H1 (cell line): Measurements from ENCODE around the gene AEBP1. TPM values are rescaled to one million over a fixed set of nuclear protein-coding genes. Genes with fewer than 3 reads are reported as not detected.
A peak's percentile ranks its signal among the peaks of the same experiment; 100 is the strongest.

Source experiments
- CTCF ChIA-PET: fragments of 300-600 bp; sonication (Branson Sonifier 250); formaldehyde crosslinking; loops from one replicate; lab custom pipeline; 2021; ENCODE audit not compliant: partially characterized antibody; lab: Charles Lee
- POLR2A ChIA-PET: fragments of 300-600 bp; sonication (Branson Sonifier 250); formaldehyde crosslinking; loops from one replicate; lab custom pipeline; 2021; ENCODE audit warnings: inconsistent platforms; ENCODE audit not compliant: partially characterized antibody; lab: Charles Lee
- DNase-seq, 2 experiments: peaks; one replicate each; pipeline versions ENCODE4 v3.0.0 to v3.0.0-alpha.2; 2010 to 2022; ENCODE audit warnings: low spot score in 2 of 2, low read depth in 1 of 2, mixed read lengths in 1 of 2
- FAIRE-seq: peaks from 2 replicates; lab custom pipeline; 2011; peaks lifted over from hg19 to GRCh38; lab: Jason Lieb, UNC
- H2AFZ ChIP-seq: 2 replicates; pipeline ENCODE4 v1.8.1; 2012; ENCODE audit warnings: low read length, inconsistent platforms
- H2AK5ac ChIP-seq: 2 replicates; pipeline ENCODE4 v1.6.1; 2013; ENCODE audit warnings: low read depth, low read length
- H2BK120ac ChIP-seq: replicated peaks from 2 replicates; pipeline ENCODE3; 2013; ENCODE audit warnings: low read depth, low read length, inconsistent platforms
- H2BK12ac ChIP-seq: 2 replicates; pipeline ENCODE4 v1.6.1; 2013; ENCODE audit warnings: low read depth, low read length
- H2BK15ac ChIP-seq: 2 replicates; pipeline ENCODE4 v1.6.1; 2013; ENCODE audit warnings: low read length
- H2BK20ac ChIP-seq: 2 replicates; pipeline ENCODE4 v1.6.1; 2013; ENCODE audit warnings: low read length
- H2BK5ac ChIP-seq: 2 replicates; pipeline ENCODE4 v1.6.1; 2013; ENCODE audit warnings: low read depth, low read length
- H3K14ac ChIP-seq: 2 replicates; pipeline ENCODE4 v1.6.1; 2013; ENCODE audit warnings: inconsistent platforms; ENCODE audit not compliant: insufficient read length
- H3K18ac ChIP-seq: 2 replicates; pipeline ENCODE4 v1.6.1; 2013; ENCODE audit warnings: low read length; ENCODE audit errors: extremely low read depth
- H3K23ac ChIP-seq: 2 replicates; pipeline ENCODE4 v1.6.1; 2013; ENCODE audit warnings: inconsistent platforms; ENCODE audit not compliant: insufficient read length
- H3K23me2 ChIP-seq: 2 replicates; pipeline ENCODE4 v1.6.1; 2013; ENCODE audit warnings: low read depth, low read length
- H3K27ac ChIP-seq: 2 replicates; pipeline ENCODE4 v1.6.1; 2011; ENCODE audit warnings: low read depth, low read length, inconsistent platforms
- H3K27me3 ChIP-seq, 4 experiments: replicated peaks in 1 of 4; 1 replicate in 1 of 4; 2 replicates in 3 of 4; pipeline versions ENCODE4 v1.6.1 to v1.8.1; 2011 to 2013; ENCODE audit warnings: low read length in 3 of 4, mild to moderate bottlenecking in 3 of 4, inconsistent platforms in 2 of 4, mixed read lengths in 2 of 4, moderate library complexity in 1 of 4; ENCODE audit not compliant: control insufficient read depth in 3 of 4, insufficient read depth in 3 of 4; ENCODE audit errors: extremely low read depth in 1 of 4
- H3K36me3 ChIP-seq, 4 experiments: 2 replicates each; pipeline versions ENCODE4 v1.6.1 to v1.8.1; 2011 to 2013; ENCODE audit warnings: mild to moderate bottlenecking in 4 of 4, low read length in 3 of 4, moderate library complexity in 2 of 4, control low read depth in 1 of 4, inconsistent platforms in 1 of 4; ENCODE audit not compliant: insufficient read depth in 4 of 4, control insufficient read depth in 2 of 4
- H3K4ac ChIP-seq: replicated peaks from 2 replicates; pipeline ENCODE3; 2013; ENCODE audit warnings: low read length, low read depth, mixed read lengths, inconsistent platforms; ENCODE audit not compliant: insufficient read length
- H3K4me1 ChIP-seq, 4 experiments: replicated peaks in 1 of 4; 1 replicate in 1 of 4; 2 replicates in 3 of 4; pipeline versions ENCODE4 v1.6.1 to v1.8.1; 2011 to 2013; ENCODE audit warnings: low read length in 3 of 4, inconsistent platforms in 2 of 4, mixed read lengths in 1 of 4; ENCODE audit not compliant: insufficient read depth in 4 of 4, control insufficient read depth in 3 of 4
- H3K4me2 ChIP-seq, 2 experiments: 2 replicates each; pipeline versions ENCODE4 v1.6.1 to v1.8.1; 2011 to 2013; ENCODE audit warnings: low read depth in 2 of 2, low read length in 2 of 2, control low read depth in 1 of 2, inconsistent platforms in 1 of 2, mild to moderate bottlenecking in 1 of 2; ENCODE audit not compliant: insufficient read depth in 1 of 2
- H3K4me3 ChIP-seq, 4 experiments: fragments of 200-600, 300-600 bp in 1 of 4; sonication (generic), shearing (Covaris generic), sonication (Bioruptor Twin) in 1 of 4; 2 replicates each; pipeline versions ENCODE4 v1.5.1 to v1.8.1; 2011 to 2016; ENCODE audit warnings: low read length in 4 of 4, low read depth in 3 of 4, control low read depth in 2 of 4, inconsistent platforms in 2 of 4, mild to moderate bottlenecking in 2 of 4, mixed read lengths in 1 of 4, moderate library complexity in 1 of 4; ENCODE audit not compliant: insufficient read depth in 2 of 4; ENCODE audit errors: extremely low read depth in 1 of 4
- H3K56ac ChIP-seq: replicated peaks from 2 replicates; pipeline ENCODE3; 2013; ENCODE audit warnings: low read depth, mild to moderate bottlenecking, mixed read lengths, low read length, inconsistent platforms; ENCODE audit not compliant: insufficient read length
- H3K79me1 ChIP-seq: 2 replicates; pipeline ENCODE4 v1.6.1; 2013; ENCODE audit warnings: low read depth, low read length, control low read depth
- H3K79me2 ChIP-seq, 2 experiments: 2 replicates each; pipeline versions ENCODE4 v1.6.1 to v1.8.1; 2012 to 2013; ENCODE audit warnings: low read length in 2 of 2, mild to moderate bottlenecking in 2 of 2, inconsistent platforms in 1 of 2; ENCODE audit not compliant: insufficient read depth in 2 of 2, control insufficient read depth in 1 of 2
- H3K9ac ChIP-seq, 4 experiments: replicated peaks in 1 of 4; 1 replicate in 1 of 4; 2 replicates in 3 of 4; pipeline versions ENCODE4 v1.6.1 to v1.8.1; 2011 to 2013; ENCODE audit warnings: low read depth in 3 of 4, low read length in 3 of 4, control low read depth in 2 of 4, mild to moderate bottlenecking in 2 of 4, moderate library complexity in 2 of 4, inconsistent platforms in 1 of 4; ENCODE audit errors: extremely low read depth in 1 of 4
- H3K9me3 ChIP-seq, 2 experiments: 2 replicates each; pipeline versions ENCODE4 v1.6.1 to v1.8.1; 2012 to 2013; ENCODE audit warnings: mild to moderate bottlenecking in 2 of 2, moderate library complexity in 2 of 2, control low read depth in 1 of 2, inconsistent platforms in 1 of 2, low read depth in 1 of 2, low read length in 1 of 2, mixed read lengths in 1 of 2; ENCODE audit not compliant: insufficient read depth in 2 of 2
- H4K20me1 ChIP-seq, 2 experiments: replicated peaks in 1 of 2; 2 replicates each; pipeline versions ENCODE3 to v1.8.1; 2011 to 2013; ENCODE audit warnings: inconsistent platforms in 2 of 2, low read length in 2 of 2, mild to moderate bottlenecking in 1 of 2; ENCODE audit not compliant: insufficient read depth in 2 of 2, control insufficient read depth in 1 of 2
- H4K5ac ChIP-seq: 2 replicates; pipeline ENCODE4 v1.6.1; 2013; ENCODE audit warnings: low read length, low read depth, mixed read lengths, inconsistent platforms; ENCODE audit not compliant: insufficient read length
- H4K8ac ChIP-seq: 2 replicates; pipeline ENCODE4 v1.8.0; 2013; ENCODE audit warnings: mild to moderate bottlenecking, moderate library complexity, low read length, inconsistent platforms; ENCODE audit not compliant: insufficient read depth; ENCODE audit errors: extremely low read depth
- H4K91ac ChIP-seq: replicated peaks from 2 replicates; pipeline ENCODE3; 2013; ENCODE audit warnings: low read length, mixed read lengths, inconsistent platforms; ENCODE audit not compliant: insufficient read length
- BCL11A ChIP-seq, 2 experiments: IDR thresholded peaks; one replicate each; pipeline ENCODE4 v1.6.1; 2011; ENCODE audit warnings: low read depth in 2 of 2, low read length in 2 of 2, mild to moderate bottlenecking in 2 of 2
- CBX8 ChIP-seq: fragments of 300-800, 300-1000 bp; sonication (generic); IDR thresholded peaks from 2 replicates; pipeline ENCODE4 v1.7.1; 2016; ENCODE audit warnings: low read depth, low read length, borderline replicate concordance
- CTCF ChIP-seq, 3 experiments: IDR thresholded peaks; 1 replicate in 2 of 3; 2 replicates in 1 of 3; pipeline versions ENCODE4 v1.5.1 to v1.6.1; 2011; ENCODE audit warnings: low read length in 3 of 3, mild to moderate bottlenecking in 3 of 3, inconsistent platforms in 2 of 3, low read depth in 1 of 3, moderate library complexity in 1 of 3; ENCODE audit not compliant: insufficient read depth in 1 of 3; ENCODE audit errors: control extremely low read depth in 1 of 3
- EP300 ChIP-seq, 2 experiments: IDR thresholded peaks; 1 replicate in 1 of 2; 2 replicates in 1 of 2; pipeline ENCODE4 v1.6.1; 2011 to 2012; ENCODE audit warnings: low read depth in 2 of 2, low read length in 2 of 2, mild to moderate bottlenecking in 2 of 2, borderline replicate concordance in 1 of 2, inconsistent platforms in 1 of 2, moderate library complexity in 1 of 2
- GABPA ChIP-seq: IDR thresholded peaks from 2 replicates; pipeline ENCODE4 v1.6.1; 2011; ENCODE audit warnings: mild to moderate bottlenecking, low read length, moderate library complexity, borderline replicate concordance; ENCODE audit not compliant: insufficient read depth
- POLR2A ChIP-seq, 2 experiments: IDR thresholded peaks; 1 replicate in 1 of 2; 2 replicates in 1 of 2; pipeline ENCODE4 v1.6.1; 2011; ENCODE audit warnings: low read depth in 2 of 2, low read length in 2 of 2, mild to moderate bottlenecking in 2 of 2; ENCODE audit errors: control extremely low read depth in 1 of 2
- RFX5 ChIP-seq: IDR thresholded peaks from 2 replicates; pipeline ENCODE4 v1.6.1; 2011; ENCODE audit warnings: low read depth, low read length, improper control_type of control experiment, borderline replicate concordance
- SAP30 ChIP-seq: fragments of 300-600 bp; sonication (generic); IDR thresholded peaks from 2 replicates; pipeline ENCODE4 v1.7.1; 2012; ENCODE audit warnings: low read length, moderate library complexity, mild to moderate bottlenecking, inconsistent platforms; ENCODE audit not compliant: insufficient read depth, insufficient replicate concordance
- TCF12 ChIP-seq: IDR thresholded peaks from 2 replicates; pipeline ENCODE4 v1.6.1; 2011; ENCODE audit warnings: low read depth, mild to moderate bottlenecking, low read length
- YY1 ChIP-seq: IDR thresholded peaks from 2 replicates; pipeline ENCODE4 v1.6.1; 2011; ENCODE audit warnings: low read depth, mild to moderate bottlenecking, low read length
- ZNF274 ChIP-seq: IDR thresholded peaks from 2 replicates; pipeline ENCODE4 v1.7.0; 2012; ENCODE audit warnings: low read length, borderline replicate concordance; ENCODE audit errors: extremely low read depth
- WGBS, 2 experiments: shearing (Covaris generic) in 1 of 2; methylation state at CpG; one replicate each; pipeline versions ENCODE4 v1.1.6 to v1.1.7; 2013 to 2015; ENCODE audit warnings: low lambda C conversion rate in 2 of 2, mixed read lengths in 2 of 2, inconsistent platforms in 1 of 2, low coverage in 1 of 2, missing lambda C conversion rate in 1 of 2; ENCODE audit not compliant: insufficient replicate concordance in 2 of 2, insufficient coverage in 1 of 2, insufficient read length in 1 of 2; ENCODE audit errors: extremely low coverage in 1 of 2, missing lambda C conversion rate in 1 of 2; 5-methylcytosine and 5-hydroxymethylcytosine counted together
- polyA plus RNA-seq, 7 experiments: library from polyadenylated mRNA; depleted of rRNA in 3 of 7; stranded (reverse) in 5 of 7; unstranded in 2 of 7; fragments of >200 nt in 5 of 7; fragments of 200-250 nt in 2 of 7; gene quantifications; 1 replicate in 5 of 7; 2 replicates in 1 of 7; 4 replicates in 1 of 7; pipeline versions ENCODE4 v1.2.1 to v1.2.3, GENCODE V29; 2011 to 2013; ENCODE audit warnings: missing spikeins in 2 of 7, mixed read lengths in 2 of 7
- total RNA-seq: library from RNA; stranded (reverse); fragmentation: NEBNext Ultra II Directional; extraction: Animal tissue kit (Norgen Biotek cat#: 25700); gene quantifications from 2 replicates; pipeline ENCODE4 v1.2.1, GENCODE V29; 2021

Gene AEBP1
- total and polyA plus RNA-seq, 2 of the 8 experiments (the other 6 are each of a cell fraction or from before 2014, with no cell fraction given), result 10.4 to 41.2 TPM

GRCh38 chr7:44093102-44093641 lies 11.0 kb upstream of the AEBP1 start:
- H3K9me3 ChIP-seq, result no peaks in the 10 kb centered on the region
- no peaks in the 10 kb centered on the region for H4K20me1 ChIP-seq
- no peak overlapping the region for H4K91ac ChIP-seq
- H3K79me1 ChIP-seq, result no peaks in the 10 kb centered on the region
- H3K79me2 ChIP-seq, result no peaks in the 10 kb centered on the region
- no peak overlapping the region for H3K56ac ChIP-seq
- no peak overlapping the region for H2BK15ac ChIP-seq
- no peaks in the 10 kb centered on the region for H3K27me3 ChIP-seq
- 0 out of 2 replicates have a peak overlapping the region, but pooled peaks have one; percentile 77 for H2AFZ ChIP-seq
- POLR2A ChIA-PET, result interaction anchor here (1.1 to 1.5 kb wide), 2 partner anchors 18 to 26 kb away, joined by 3 to 4 read pairs; no protein-coding TSS in a partner anchor
- H2BK12ac ChIP-seq, result no peak overlapping the region
- no peak overlapping the region for H2BK20ac ChIP-seq
- DNase-seq (no peak), FAIRE-seq (no peak)
- H4K5ac ChIP-seq, result no peak overlapping the region
- no peak overlapping the region for H3K18ac ChIP-seq
- no peaks in the 10 kb centered on the region for H3K23me2 ChIP-seq
- CTCF ChIA-PET, result interaction anchor here (0.6 to 1.1 kb wide), 3 partner anchors 104 to 148 kb away, joined by 3 to 4 read pairs (median 4); no protein-coding TSS in a partner anchor
- no peak overlapping the region for H3K23ac ChIP-seq
- H3K27ac ChIP-seq, result no peak overlapping the region
- no peak overlapping the region for H4K8ac ChIP-seq
- no peaks in the 10 kb centered on the region for H3K4me1 ChIP-seq
- H3K36me3 ChIP-seq, result no peaks in the 10 kb centered on the region
- no peak overlapping the region for H2BK120ac ChIP-seq
- H3K9ac ChIP-seq, result no peak overlapping the region
- H3K14ac ChIP-seq, result no peak overlapping the region
- no peak overlapping the region for H3K4me3 ChIP-seq
- no peak overlapping the region for H2AK5ac ChIP-seq
- H3K4ac ChIP-seq, result no peak overlapping the region
- H3K4me2 ChIP-seq, result no peak overlapping the region
- WGBS, 2 experiments, result 69% methylated on average over 6 of the region's 6 CpGs; no CpG with 5 or more reads in 1 of the 2 experiments
- no peak overlapping the region for H2BK5ac ChIP-seq
- TF ChIP-seq POLR2A (IDR thresholded peaks at IDR 0.05; ENCODE audit: control extremely low read depth in 1 of 2, low read depth in 2 of 2, low read length in 2 of 2) (no peak), TCF12 (no peak), EP300 (IDR thresholded peaks at IDR 0.05; ENCODE audit: borderline replicate concordance in 1 of 2, low read depth in 2 of 2, low read length in 2 of 2) (no peak), RFX5 (no peak), SAP30 (no peak), CTCF (IDR thresholded peaks at IDR 0.05; ENCODE audit: control extremely low read depth in 1 of 3, insufficient read depth in 1 of 3, low read depth in 1 of 3, low read length in 3 of 3) (no peak), YY1 (no peak), CBX8 (no peak), BCL11A (IDR thresholded peaks at IDR 0.05; ENCODE audit: low read depth in 2 of 2, low read length in 2 of 2) (no peak), GABPA (no peak), ZNF274 (no peak)
